ENCODE results near the gene IBA57. TPM values are rescaled to one million over a fixed set of nuclear protein-coding genes. Genes with fewer than 3 reads are reported as not detected.
"Not testable (repeated sequence)": the region's sequence is repeated elsewhere in the genome, so short reads cannot be mapped to it uniquely, and the experiment has no call there.

The IBA57 gene
- total and polyA plus RNA-seq, 3 donors from 2014 or later: 16.0 to 23.2 (median 21.0) TPM

- Histone ChIP-seq H3K27me3 (no peaks in the 10 kb centered on the region), H3K36me3 (ENCODE audit: low read depth, missing control alignments) (no peaks in the 10 kb centered on the region), H3K27ac (no peak overlapping the region), H3K9me3 (no peaks in the 10 kb centered on the region), H3K4me1 (no peaks in the 10 kb centered on the region), H3K4me3 (no peak overlapping the region)
- DNase-seq: no peak
- intact Hi-C loops (cut with DNase I; ENCODE audit: low total_unique reads): no loop called here
- 62 to 67% methylated on average over 9 to 10 of the region's 10 CpGs for WGBS, 2 donors
- TF ChIP-seq POLR2A (IDR thresholded peaks at IDR 0.05) (no peak), CTCF (IDR thresholded peaks at IDR 0.05) (no peak)
These were observed 61.6 kb downstream of the IBA57 start for GRCh38 chr1:228226956-228227791.

GRCh38 chr1:228228147-228228546 lies 62.5 kb downstream of the IBA57 start:
- DNase-seq; H3K4me3 ChIP-seq; H3K9me3 ChIP-seq; H3K27ac ChIP-seq; H3K4me1 ChIP-seq; H3K27me3 ChIP-seq; intact Hi-C loops (cut with DNase I; ENCODE audit: low total_unique reads); H3K36me3 ChIP-seq (ENCODE audit: low read depth, missing control alignments): not testable (repeated sequence)
- 95 to 98% methylated on average over 5 of the region's 5 CpGs for WGBS, 2 donors

GRCh38 chr1:228228601-228229074 lies 63.0 kb downstream of the IBA57 start:
- intact Hi-C loops (cut with DNase I; ENCODE audit: low total_unique reads): no loop called here
- Histone ChIP-seq H3K27ac (no peak overlapping the region), H3K4me1 (no peaks in the 10 kb centered on the region), H3K27me3 (no peaks in the 10 kb centered on the region), H3K4me3 (no peak overlapping the region), H3K36me3 (ENCODE audit: low read depth, missing control alignments) (no peaks in the 10 kb centered on the region), H3K9me3 (no peaks in the 10 kb centered on the region)
- 83 to 91% methylated on average over 5 of the region's 5 CpGs for WGBS, 2 donors
- DNase-seq: no peak
- no peak for TF ChIP-seq POLR2A (IDR thresholded peaks at IDR 0.05)
- TF ChIP-seq CTCF (IDR thresholded peaks at IDR 0.05): no peak

- no peak for DNase-seq
- Histone ChIP-seq H3K4me1 (no peaks in the 10 kb centered on the region), H3K27ac (no peak overlapping the region), H3K27me3 (no peaks in the 10 kb centered on the region), H3K9me3 (no peaks in the 10 kb centered on the region), H3K4me3 (no peak overlapping the region), H3K36me3 (ENCODE audit: low read depth, missing control alignments) (no peaks in the 10 kb centered on the region)
- intact Hi-C loops (cut with DNase I; ENCODE audit: low total_unique reads): no loop called here
- TF ChIP-seq POLR2A (IDR thresholded peaks at IDR 0.05) (no peak), CTCF (IDR thresholded peaks at IDR 0.05) (no peak)
- WGBS, 2 donors: 88 to 91% methylated on average over 2 of the region's 2 CpGs
These were observed 65.6 kb downstream of the IBA57 start for GRCh38 chr1:228231189-228231588.

Small RNA genes lying within 50 kb of the gene (small RNA-seq; reads per million reads assigned to genes)
- gene AL359510.1: 0 reads per million in 2 donors

Other genes starting within 250 kb of the IBA57 start
- gene WNT9A, start 217.9 kb upstream of the IBA57 start, total RNA-seq: 1 to 10 TPM; 3.5 to 4.3 TPM
- gene WNT9A, start 217.9 kb upstream of the IBA57 start, polyA plus RNA-seq (ENCODE audit: insufficient read depth, low read depth, low replicate concordance): 3.1 TPM
- under 1 TPM; 0.08 to 0.19 TPM for gene WNT3A, start 158.8 kb upstream of the IBA57 start, total RNA-seq
- gene WNT3A, start 158.8 kb upstream of the IBA57 start, polyA plus RNA-seq (ENCODE audit: insufficient read depth, low read depth, low replicate concordance): 0.13 TPM
- gene ARF1, start 83.1 kb upstream of the IBA57 start, total RNA-seq: 100 to 1,000 TPM; 426 to 488 TPM
- gene ARF1, start 83.1 kb upstream of the IBA57 start, polyA plus RNA-seq (ENCODE audit: insufficient read depth, low read depth, low replicate concordance): 637 TPM
- gene C1orf35, start 62.5 kb upstream of the IBA57 start, total RNA-seq: 10 to 100 TPM; 19.4 to 25.0 TPM
- gene C1orf35, start 62.5 kb upstream of the IBA57 start, polyA plus RNA-seq (ENCODE audit: insufficient read depth, low read depth, low replicate concordance): 11.3 TPM
- 100 to 1,000 TPM; 102 to 121 TPM for gene MRPL55, start 56.5 kb upstream of the IBA57 start, total RNA-seq
- 63.1 TPM for gene MRPL55, start 56.5 kb upstream of the IBA57 start, polyA plus RNA-seq (ENCODE audit: insufficient read depth, low read depth, low replicate concordance)
- 100 to 1,000 TPM; 298 to 343 TPM for gene GUK1, start 25.5 kb upstream of the IBA57 start, total RNA-seq
- 236 TPM for gene GUK1, start 25.5 kb upstream of the IBA57 start, polyA plus RNA-seq (ENCODE audit: insufficient read depth, low read depth, low replicate concordance)
- 1 to 10 TPM; 2.0 to 4.2 TPM for gene GJC2, start 15.9 kb upstream of the IBA57 start, total RNA-seq
- 2.6 TPM for gene GJC2, start 15.9 kb upstream of the IBA57 start, polyA plus RNA-seq (ENCODE audit: insufficient read depth, low read depth, low replicate concordance)
- gene OBSCN, start 42.2 kb downstream of the IBA57 start, total RNA-seq: 10 to 100 TPM; 28.6 to 30.0 TPM
- gene OBSCN, start 42.2 kb downstream of the IBA57 start, polyA plus RNA-seq (ENCODE audit: insufficient read depth, low read depth, low replicate concordance): 8.3 TPM
- 10 to 100 TPM; 30.1 to 37.8 TPM for gene TRIM11, start 241.0 kb downstream of the IBA57 start, total RNA-seq
- 19.5 TPM for gene TRIM11, start 241.0 kb downstream of the IBA57 start, polyA plus RNA-seq (ENCODE audit: insufficient read depth, low read depth, low replicate concordance)